ENCODE measurements around the gene ARL6IP5.

Gene ARL6IP5

DNA sequence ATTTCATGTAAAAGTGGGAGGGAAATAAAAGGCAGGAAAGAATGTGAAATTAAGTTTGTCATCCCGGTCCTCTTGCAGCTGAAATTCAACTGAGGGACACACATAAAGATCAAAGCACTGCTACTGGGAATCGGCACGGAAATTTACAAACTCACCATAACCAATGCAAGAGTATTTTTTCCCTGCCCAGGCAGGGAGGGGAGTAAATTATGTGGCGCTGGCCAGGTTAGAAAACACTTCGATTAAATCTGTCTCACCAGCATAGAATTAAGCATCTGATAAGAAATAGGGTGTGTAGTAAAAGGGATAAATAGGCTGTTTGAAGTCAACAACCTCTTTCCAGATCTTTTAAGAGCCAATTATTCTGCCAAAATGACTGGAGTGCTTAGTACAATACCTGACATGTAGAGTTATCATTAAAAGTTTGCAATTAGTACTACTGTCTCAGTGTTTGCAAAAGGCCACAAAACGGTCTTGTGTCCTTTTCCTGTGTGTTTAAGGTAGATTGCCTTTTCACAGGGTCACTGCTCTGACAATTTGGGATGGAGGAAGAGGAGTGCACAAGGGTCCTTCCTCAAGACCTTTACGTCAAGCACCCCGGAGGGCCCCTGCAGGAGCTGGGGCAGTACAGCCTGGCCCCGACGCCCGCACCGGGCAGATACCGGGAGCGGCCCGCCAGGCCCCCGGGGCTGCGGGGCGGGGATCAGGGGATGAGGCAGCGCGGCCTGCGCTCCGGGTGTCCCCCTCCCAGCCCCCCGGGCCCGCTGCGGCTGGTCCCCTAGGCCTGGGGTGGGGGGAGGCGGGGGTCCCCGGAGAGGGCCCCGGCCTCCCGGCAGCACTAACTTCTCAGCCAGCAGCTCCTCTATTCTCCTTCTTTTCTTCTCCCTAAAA lies 5.2 kb upstream of the ARL6IP5 start:
- Mint-ChIP-seq H3K9me3 (no peaks in the 10 kb centered on the region), H3K4me1 (ENCODE audit: low read depth) (peaks cover 42% of the 10 kb centered on the region), H3K27ac (peak overlapping the region; percentile 81), H3K4me3 (peak overlapping the region; percentile 76), H3K27me3 (no peaks in the 10 kb centered on the region), H3K36me3 (ENCODE audit: low read depth) (peaks cover 25% of the 10 kb centered on the region)
- intact Hi-C loops (cut with micrococcal nuclease): loop anchor here (2.0 to 10.0 kb wide), 2 partner anchors 13 to 245 kb away; no protein-coding TSS in a partner anchor

DNA sequence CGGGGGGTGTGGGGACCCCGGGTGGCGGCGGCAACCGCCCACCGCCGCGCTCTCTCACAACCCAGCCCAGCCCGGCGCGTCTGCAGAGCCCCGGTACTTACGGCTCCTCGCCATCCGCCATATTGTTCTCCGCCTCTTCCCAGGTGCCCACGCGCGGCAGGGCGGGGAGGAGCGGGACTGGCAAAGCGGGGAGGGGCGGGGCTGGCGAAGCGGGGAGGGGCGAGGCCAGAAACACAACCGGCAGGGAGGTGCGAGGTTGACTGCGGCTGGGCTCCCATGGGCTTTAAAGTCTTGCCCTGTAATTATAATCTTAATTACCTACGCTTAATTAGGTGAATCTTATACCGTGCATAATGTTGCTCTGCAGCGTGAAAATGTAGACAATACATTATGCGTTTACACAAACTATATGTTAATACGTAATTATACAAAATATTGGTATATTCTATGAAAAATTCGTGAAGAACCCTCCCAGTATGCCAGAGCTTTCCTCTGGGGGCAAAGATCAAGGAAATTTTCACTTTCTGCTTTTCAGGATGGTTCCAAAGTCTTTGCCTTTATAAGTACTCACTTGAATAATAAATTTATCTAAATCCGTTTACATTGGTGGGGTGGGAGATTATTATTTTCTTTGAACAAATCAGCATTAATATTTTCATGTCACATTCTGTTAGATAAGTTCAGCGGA lies 4.4 kb upstream of the ARL6IP5 start, which contains the start of gene UBA3:
Gene UBA3, minus strand, starts transcription at position 133 of the 688 bp plus-strand sequence. Its CDS starts 12 bp downstream, at position 121.
- H3K4me3 Mint-ChIP-seq: peak within 1 kb of the TSS; percentile 76
- H3K36me3 Mint-ChIP-seq (ENCODE audit: low read depth): peaks cover 34% of the 10 kb centered on the region
- intact Hi-C loops (cut with micrococcal nuclease): loop anchor here (10.0 kb wide), 1 partner anchor 244 kb away; no protein-coding TSS in a partner anchor
- no peaks in the 10 kb centered on the region for H3K9me3 Mint-ChIP-seq
- H3K27ac Mint-ChIP-seq: peak within 1 kb of the TSS; percentile 81
- no peaks in the 10 kb centered on the region for H3K27me3 Mint-ChIP-seq
- peaks cover 45% of the 10 kb centered on the region for H3K4me1 Mint-ChIP-seq (ENCODE audit: low read depth)

DNA sequence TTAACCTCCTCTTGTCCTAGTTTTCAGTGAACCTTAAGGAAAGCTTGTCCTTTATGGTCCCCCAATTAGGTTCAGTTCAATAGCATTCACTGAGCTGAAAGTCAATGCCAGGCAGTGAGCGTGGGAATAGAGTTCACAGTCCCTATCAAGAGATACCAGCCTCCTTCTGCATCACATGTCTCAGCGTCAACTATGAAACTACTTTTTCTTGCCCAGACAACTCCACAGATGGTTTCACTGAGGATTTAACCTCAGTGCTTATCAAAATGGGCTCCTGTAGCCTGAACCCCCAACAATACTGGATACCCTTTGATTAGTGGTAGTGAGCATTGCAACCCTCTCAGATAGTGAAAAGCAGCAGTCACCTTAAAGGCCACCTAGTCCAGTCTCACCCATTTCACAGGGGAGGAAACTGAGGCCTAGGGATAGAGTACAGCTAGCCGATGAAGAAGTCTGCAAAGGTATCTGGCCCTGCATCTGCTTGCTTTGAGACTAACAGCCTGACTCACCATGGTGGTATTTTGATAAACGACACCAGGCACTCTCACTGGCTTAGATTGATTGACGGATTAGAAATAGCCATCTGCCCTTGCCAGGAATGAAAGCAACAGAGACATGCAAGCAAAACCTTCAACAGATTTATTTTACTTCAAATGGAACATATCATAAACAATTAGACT lies 3.0 kb upstream of the ARL6IP5 start:
- peaks cover 45% of the 10 kb centered on the region for H3K4me1 Mint-ChIP-seq (ENCODE audit: low read depth)
- intact Hi-C loops (cut with micrococcal nuclease): loop anchor here (10.0 kb wide), 1 partner anchor 243 kb away; no protein-coding TSS in a partner anchor
- no peak overlapping the region for H3K4me3 Mint-ChIP-seq
- peak overlapping the region; percentile 98 for H3K27ac Mint-ChIP-seq
- no peaks in the 10 kb centered on the region for H3K9me3 Mint-ChIP-seq
- no peaks in the 10 kb centered on the region for H3K27me3 Mint-ChIP-seq
- peaks cover 39% of the 10 kb centered on the region for H3K36me3 Mint-ChIP-seq (ENCODE audit: low read depth)

DNA sequence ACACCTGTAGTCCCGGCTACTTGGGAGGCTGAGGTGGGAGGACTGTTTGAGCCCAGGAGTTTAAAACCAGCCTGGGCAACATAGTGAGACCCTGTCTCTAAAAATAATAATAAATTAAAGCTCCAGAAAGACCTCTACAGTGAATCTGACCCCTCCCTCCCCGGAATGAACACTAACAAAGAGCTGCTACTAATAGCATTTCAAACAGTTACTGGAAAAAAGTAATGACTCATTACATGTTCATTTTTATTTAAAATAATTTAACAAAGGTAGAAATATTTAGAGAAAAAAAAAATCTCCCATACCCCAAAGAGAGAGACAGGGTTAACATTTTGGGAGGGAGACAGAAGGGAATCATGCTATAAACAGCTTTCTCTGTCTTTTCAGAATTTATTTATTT lies 2.4 kb upstream of the ARL6IP5 start:
- H3K4me3 Mint-ChIP-seq: no peak overlapping the region
- intact Hi-C loops (cut with micrococcal nuclease): loop anchor here (10.0 kb wide), 1 partner anchor 242 kb away; no protein-coding TSS in a partner anchor
- H3K4me1 Mint-ChIP-seq (ENCODE audit: low read depth): peaks cover 45% of the 10 kb centered on the region
- no peaks in the 10 kb centered on the region for H3K9me3 Mint-ChIP-seq
- peak overlapping the region; percentile 98 for H3K27ac Mint-ChIP-seq
- peaks cover 33% of the 10 kb centered on the region for H3K36me3 Mint-ChIP-seq (ENCODE audit: low read depth)
- no peaks in the 10 kb centered on the region for H3K27me3 Mint-ChIP-seq

DNA sequence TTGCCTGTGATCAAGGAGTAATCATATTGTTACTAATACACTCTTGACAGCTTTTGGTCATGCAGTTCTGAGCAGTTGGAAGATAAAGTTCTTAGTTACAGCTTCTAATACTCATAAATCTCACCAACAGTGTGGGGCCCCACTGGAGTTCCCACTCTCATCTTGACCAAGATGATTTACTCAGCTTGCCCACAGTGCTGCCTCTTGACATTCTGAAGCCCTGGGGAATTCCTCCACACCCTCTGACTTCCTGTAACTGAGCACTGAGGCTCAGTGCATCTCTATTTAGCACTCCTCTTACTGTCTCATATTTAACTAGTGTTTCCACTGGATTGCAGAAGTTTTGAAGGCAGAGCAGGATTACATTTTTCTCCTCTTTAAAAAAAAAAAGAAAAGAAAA lies 1.9 kb upstream of the ARL6IP5 start:
- Mint-ChIP-seq H3K9me3 (no peaks in the 10 kb centered on the region), H3K27me3 (no peaks in the 10 kb centered on the region), H3K36me3 (ENCODE audit: low read depth) (peaks cover 29% of the 10 kb centered on the region), H3K27ac (peak overlapping the region; percentile 98), H3K4me3 (peak overlapping the region; percentile 34), H3K4me1 (ENCODE audit: low read depth) (peaks cover 42% of the 10 kb centered on the region)
- intact Hi-C loops (cut with micrococcal nuclease): loop anchor here (10.0 kb wide), 1 partner anchor 242 kb away; no protein-coding TSS in a partner anchor

DNA sequence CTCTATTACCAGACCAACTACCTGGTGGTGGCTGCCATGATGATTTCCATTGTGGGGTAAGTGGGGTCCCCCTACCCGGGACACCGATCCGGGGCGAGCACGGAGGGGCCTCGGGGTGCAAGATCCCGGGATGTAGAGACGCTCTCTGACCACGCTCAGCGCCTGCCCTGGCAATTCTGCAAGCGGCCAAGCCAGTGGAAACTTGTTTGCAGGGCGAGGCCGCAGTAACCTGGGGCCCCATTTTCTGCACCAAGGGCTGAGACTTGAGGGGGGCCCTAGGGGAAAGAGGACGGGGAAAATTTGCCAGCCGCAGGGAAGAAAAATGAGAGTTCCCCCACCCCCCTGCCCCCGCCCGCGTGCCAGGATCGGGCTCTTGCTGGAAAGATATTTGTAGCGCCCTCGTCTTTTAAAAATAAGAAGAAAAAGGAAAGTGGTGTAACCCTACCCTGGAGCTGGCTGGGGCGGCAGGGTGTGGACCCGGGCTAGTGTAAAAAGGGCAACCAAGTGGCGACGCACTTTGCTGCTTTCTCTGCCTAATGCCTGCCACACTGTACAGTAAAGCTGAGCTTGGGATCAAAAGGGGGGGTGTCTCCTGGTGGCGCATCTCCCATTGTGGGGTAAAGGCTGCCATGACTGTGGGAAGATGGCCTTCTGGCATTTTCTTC lies 563 bp downstream of the ARL6IP5 start:
- peaks cover 37% of the 10 kb centered on the region for H3K36me3 Mint-ChIP-seq (ENCODE audit: low read depth)
- intact Hi-C loops (cut with micrococcal nuclease): loop anchor here (5.0 to 10.0 kb wide), 2 partner anchors 33 to 240 kb away; partner anchors contain the start of gene TMF1
- H3K4me1 Mint-ChIP-seq (ENCODE audit: low read depth): peaks cover 47% of the 10 kb centered on the region
- H3K27ac Mint-ChIP-seq: peak overlapping the region; percentile 98
- peak overlapping the region; percentile 94 for H3K4me3 Mint-ChIP-seq
- no peaks in the 10 kb centered on the region for H3K27me3 Mint-ChIP-seq
- H3K9me3 Mint-ChIP-seq: no peaks in the 10 kb centered on the region

DNA sequence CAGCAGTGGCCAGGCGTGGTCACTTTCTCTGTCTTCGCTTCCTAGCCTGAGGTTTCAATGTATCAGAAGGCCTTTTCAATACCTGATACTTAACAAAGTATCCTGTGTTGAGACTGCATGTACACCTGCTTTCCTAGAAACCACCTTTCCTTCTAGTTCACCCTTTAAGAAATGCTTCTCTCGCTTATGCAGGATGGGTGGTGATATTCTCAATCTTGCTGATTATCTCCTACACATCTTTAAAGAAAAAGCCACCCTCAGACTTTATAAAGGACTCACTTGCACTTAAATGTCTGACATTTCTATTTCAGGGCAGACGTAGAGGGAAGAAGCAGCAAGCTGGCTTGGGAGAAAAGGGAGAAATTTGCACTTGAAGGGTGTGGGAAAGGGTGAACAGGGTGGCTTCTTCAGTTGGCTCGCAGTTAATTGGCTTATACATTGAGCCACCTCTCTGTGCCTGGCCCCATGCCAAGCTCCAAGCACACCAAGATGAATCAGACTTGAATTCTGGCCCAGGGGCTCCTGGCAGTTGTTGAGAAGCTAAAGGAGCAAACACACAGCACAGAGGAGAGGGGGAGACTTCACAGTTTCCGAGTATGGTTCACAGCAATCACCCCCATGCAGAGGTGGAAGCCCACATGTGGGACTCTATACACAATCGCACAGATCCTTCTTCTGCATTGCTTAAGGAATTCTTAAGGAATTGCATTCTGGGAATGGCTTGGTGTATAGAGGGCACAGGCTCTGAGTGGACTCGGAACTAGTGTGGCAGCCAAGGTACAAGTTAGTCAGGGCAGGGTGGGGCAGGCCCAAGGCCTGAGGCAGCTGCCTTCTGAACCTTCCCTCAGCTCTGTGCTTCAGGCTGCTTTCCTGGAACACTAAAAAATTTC lies 1.3 kb downstream of the ARL6IP5 start:
- peaks cover 45% of the 10 kb centered on the region for H3K36me3 Mint-ChIP-seq (ENCODE audit: low read depth)
- peaks cover 55% of the 10 kb centered on the region for H3K4me1 Mint-ChIP-seq (ENCODE audit: low read depth)
- H3K9me3 Mint-ChIP-seq: no peaks in the 10 kb centered on the region
- no peaks in the 10 kb centered on the region for H3K27me3 Mint-ChIP-seq
- peak overlapping the region; percentile 94 for H3K4me3 Mint-ChIP-seq
- intact Hi-C loops (cut with micrococcal nuclease): loop anchor here (5.0 to 10.0 kb wide), 2 partner anchors 34 to 239 kb away; partner anchors contain the start of gene TMF1
- peak overlapping the region; percentile 98 for H3K27ac Mint-ChIP-seq

DNA sequence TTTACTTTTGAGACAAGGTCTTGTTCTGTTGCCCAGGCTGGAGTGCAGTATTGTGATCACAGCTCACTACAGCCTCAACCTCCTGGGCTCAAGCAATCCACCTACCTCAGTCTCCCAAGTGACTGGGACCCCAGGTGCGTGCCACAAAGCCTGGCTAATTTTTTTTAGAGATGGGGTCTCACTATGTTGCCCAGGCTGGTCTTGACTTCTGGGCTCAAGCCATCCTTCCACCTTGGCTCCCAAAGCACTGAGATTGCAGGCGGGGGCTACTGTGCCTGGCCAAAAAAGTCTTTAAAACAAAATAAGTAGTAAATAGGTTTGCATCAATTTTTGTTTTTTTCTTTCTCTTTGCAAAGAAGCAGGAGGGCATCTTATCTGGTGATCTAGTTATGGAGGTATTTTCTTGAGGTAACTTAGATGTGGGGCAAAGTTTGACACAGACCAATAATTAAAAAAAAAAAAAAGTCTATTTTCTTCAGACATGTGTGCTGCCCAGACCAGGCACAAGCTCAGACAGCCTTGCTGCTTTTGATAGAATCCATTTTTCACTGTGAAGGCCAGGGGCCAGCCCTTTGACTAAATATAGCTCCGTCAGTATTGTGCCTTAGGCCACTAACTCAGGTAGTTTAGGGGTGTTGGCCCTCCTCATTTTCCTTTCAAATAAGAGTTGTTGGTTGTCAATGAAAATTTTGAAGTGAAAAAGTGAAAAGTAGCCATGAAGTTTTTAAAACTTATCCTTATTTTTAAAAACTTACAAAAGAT lies 2.5 kb downstream of the ARL6IP5 start:
- H3K9me3 Mint-ChIP-seq: no peaks in the 10 kb centered on the region
- H3K27me3 Mint-ChIP-seq: no peaks in the 10 kb centered on the region
- intact Hi-C loops (cut with micrococcal nuclease): loop anchor here (5.0 to 10.0 kb wide), 2 partner anchors 35 to 238 kb away; partner anchors contain the start of gene TMF1
- peak overlapping the region; percentile 98 for H3K27ac Mint-ChIP-seq
- peaks cover 56% of the 10 kb centered on the region for H3K4me1 Mint-ChIP-seq (ENCODE audit: low read depth)
- peak overlapping the region; percentile 94 for H3K4me3 Mint-ChIP-seq
- H3K36me3 Mint-ChIP-seq (ENCODE audit: low read depth): peaks cover 56% of the 10 kb centered on the region

DNA sequence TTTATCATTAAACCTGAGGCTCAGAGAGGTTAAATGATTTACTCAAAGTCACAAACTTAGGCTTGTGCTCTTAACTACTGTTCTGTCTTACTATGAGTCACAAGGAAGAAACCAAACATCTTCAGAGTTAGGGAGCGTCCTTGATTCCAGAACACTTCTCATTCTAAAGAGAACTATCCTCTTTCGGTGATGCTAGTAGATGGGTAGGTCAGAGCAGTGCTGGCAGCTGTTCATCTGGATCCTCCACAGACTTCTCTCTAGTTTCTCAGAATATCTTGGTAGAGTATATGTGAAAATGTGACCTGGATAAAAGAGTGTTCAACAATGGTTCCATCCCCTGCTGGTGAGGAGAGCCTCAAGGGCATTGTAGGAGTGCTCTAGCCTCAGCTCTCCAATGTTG lies 3.3 kb downstream of the ARL6IP5 start:
- intact Hi-C loops (cut with micrococcal nuclease): loop anchor here (5.0 to 10.0 kb wide), 2 partner anchors 36 to 237 kb away; partner anchors contain the start of gene TMF1

DNA sequence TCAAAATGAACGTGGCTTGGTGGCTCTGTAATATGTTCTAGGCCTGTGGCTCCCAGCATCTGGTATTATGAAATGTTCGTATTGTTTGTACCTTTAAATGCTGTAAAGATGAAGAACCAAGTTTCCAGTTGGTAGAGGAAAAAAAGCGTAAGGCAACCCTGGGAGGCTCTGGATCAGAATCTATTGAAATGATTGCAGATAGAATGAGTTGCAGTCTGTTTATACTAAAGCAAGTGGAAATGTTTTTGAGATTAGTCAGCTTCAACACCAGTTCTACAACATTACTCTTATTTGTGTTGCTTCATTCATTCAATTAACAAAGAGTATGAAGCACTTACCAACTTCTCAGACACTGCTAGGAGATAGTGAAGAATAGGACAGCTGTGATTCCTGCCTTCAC lies 5.3 kb downstream of the ARL6IP5 start:
- Mint-ChIP-seq H3K27me3 (no peaks in the 10 kb centered on the region), H3K27ac (peak overlapping the region; percentile 94), H3K4me3 (peak overlapping the region; percentile 39), H3K36me3 (ENCODE audit: low read depth) (peaks cover 76% of the 10 kb centered on the region), H3K4me1 (ENCODE audit: low read depth) (peaks cover 59% of the 10 kb centered on the region), H3K9me3 (no peaks in the 10 kb centered on the region)
- intact Hi-C loops (cut with micrococcal nuclease): no loop called here

More for the DNA sequence above, 3.3 kb downstream of the ARL6IP5 start:
- Mint-ChIP-seq H3K9me3 (no peaks in the 10 kb centered on the region), H3K4me1 (ENCODE audit: low read depth) (peaks cover 54% of the 10 kb centered on the region), H3K36me3 (ENCODE audit: low read depth) (peaks cover 62% of the 10 kb centered on the region), H3K27ac (peak overlapping the region; percentile 98), H3K4me3 (peak overlapping the region; percentile 74), H3K27me3 (no peaks in the 10 kb centered on the region)

DNA sequence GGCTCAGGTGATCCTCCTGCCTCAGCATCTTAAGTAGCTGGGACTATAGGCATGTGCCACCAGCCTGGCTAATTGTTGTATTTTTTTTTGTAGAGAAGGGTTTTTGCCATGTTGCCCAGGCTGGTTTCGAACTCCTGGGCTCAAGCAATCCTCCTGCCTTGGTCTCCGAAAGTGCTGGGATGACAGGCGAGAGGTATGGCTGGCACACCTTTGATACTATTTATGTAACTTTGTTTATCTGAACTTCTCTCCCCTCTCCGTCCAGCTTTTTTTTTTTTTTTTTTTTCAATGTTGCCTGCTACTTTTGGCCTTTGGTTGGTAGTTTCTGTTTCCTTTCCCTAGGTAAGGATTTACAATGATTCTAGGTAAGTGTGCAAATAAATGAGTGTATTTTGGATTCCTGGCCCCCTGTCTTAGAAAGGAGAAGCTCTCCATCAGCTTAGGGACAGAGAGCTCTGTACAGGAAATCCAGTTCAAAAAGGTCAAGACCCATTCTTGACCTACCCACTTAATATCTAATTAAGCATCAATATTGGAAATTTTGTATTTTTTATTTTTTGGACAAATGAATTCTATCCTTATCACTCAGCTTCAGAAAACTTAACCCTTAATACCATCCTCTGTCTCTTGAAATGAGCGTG lies 6.8 kb downstream of the ARL6IP5 start:
- intact Hi-C loops (cut with micrococcal nuclease): loop anchor here (1.0 to 2.0 kb wide), 2 partner anchors 7 to 13 kb away; partner anchors contain the start of gene ARL6IP5
- Mint-ChIP-seq H3K27ac (peak overlapping the region; percentile 94), H3K27me3 (no peaks in the 10 kb centered on the region), H3K4me1 (ENCODE audit: low read depth) (peaks cover 69% of the 10 kb centered on the region), H3K36me3 (ENCODE audit: low read depth) (peaks cover 76% of the 10 kb centered on the region), H3K4me3 (peak overlapping the region; percentile 79), H3K9me3 (no peaks in the 10 kb centered on the region)

All from dendritic cell treated with granulocyte-macrophage colony-stimulating factor and Interleukin-4, amounts not matched to agents 40 ng/mL and 50 ng/mL, for 4 days (primary cell).